Upper lobe of left lung (tissue), 6 donors: ENCODE measurements around the gene KIRREL2. TPM values are rescaled to one million over a fixed set of nuclear protein-coding genes. Genes with fewer than 3 reads are reported as not detected.

ENCODE experiments used
- ATAC-seq, 2 donors: fragments of 200-7000 bp; cut with Tn5 transposase; one replicate each; pipeline ENCODE4 v1.9.1; 2022; ENCODE audit warnings: mild to moderate bottlenecking in 2 of 2, moderate library complexity in 2 of 2; ENCODE audit not compliant: low FRiP score in 2 of 2
- DNase-seq, 2 donors: peaks; one replicate each; pipeline ENCODE4 v3.0.0-alpha.2; 2019 to 2020
- H3K27ac ChIP-seq, 4 donors: fragments of 200-600 bp; sonication (generic); one replicate each; pipeline ENCODE4 v1.5.1; 2016 to 2019
- H3K27me3 ChIP-seq, 4 donors: fragments of 200-600 bp; sonication (generic); one replicate each; pipeline ENCODE4 v1.5.1; 2017 to 2019
- H3K36me3 ChIP-seq, 4 donors: fragments of 200-600 bp; sonication (generic); one replicate each; pipeline ENCODE4 v1.5.1; 2016 to 2019
- H3K4me1 ChIP-seq, 4 donors: fragments of 200-600 bp; sonication (generic); one replicate each; pipeline ENCODE4 v1.5.1; 2018 to 2019
- H3K4me3 ChIP-seq, 4 donors: fragments of 200-600 bp; sonication (generic); one replicate each; pipeline ENCODE4 v1.5.1; 2017 to 2019; ENCODE audit warnings: mild to moderate bottlenecking in 2 of 4, moderate library complexity in 1 of 4
- H3K9me3 ChIP-seq, 4 donors: fragments of 200-600 bp; sonication (generic); one replicate each; pipeline ENCODE4 v1.5.1; 2018 to 2019
- CTCF ChIP-seq, 6 experiments: fragments of 450-650 bp in 4 of 6; fragments of 200-600 bp in 2 of 6; sonication (generic) in 2 of 6; IDR thresholded peaks; one replicate each; pipeline ENCODE4 v1.5.1; 2016 to 2019; ENCODE audit warnings: antibody characterized with exemption in 6 of 6
- EP300 ChIP-seq, 4 donors: sonication (generic); formaldehyde crosslinking; IDR thresholded peaks; one replicate each; pipeline ENCODE4 v1.5.1; 2017; ENCODE audit warnings: antibody characterized with exemption in 4 of 4, control low read depth in 2 of 4
- POLR2A ChIP-seq, 4 donors: fragments of 450-650 bp; IDR thresholded peaks; one replicate each; pipeline ENCODE4 v1.5.1; 2016 to 2017; ENCODE audit warnings: antibody characterized with exemption in 4 of 4, mild to moderate bottlenecking in 2 of 4
- POLR2AphosphoS5 ChIP-seq, 2 donors: sonication (generic); formaldehyde crosslinking; IDR thresholded peaks; one replicate each; pipeline ENCODE4 v1.5.1; 2017; ENCODE audit warnings: antibody characterized with exemption in 2 of 2
- WGBS, 2 donors: methylation state at CpG; one replicate each; pipeline ENCODE4 v1.1.5; 2017 to 2018; 5-methylcytosine and 5-hydroxymethylcytosine counted together
- total RNA-seq, 6 donors: library from RNA; depleted of rRNA in 4 of 6; stranded (reverse); fragments of >200 nt in 4 of 6; gene quantifications; one replicate each; pipeline versions ENCODE4 v1.1.0 to v1.2.1, GENCODE V29; 2016 to 2021
- donor health status: DM: no; HTN: no; CAD: no; lungs with moderate emphysema.
- donor health status: DM: no; HTN: yes; CAD: no; lungs with severe emphysema.

KIRREL2 gene
- under 1 TPM in 1 of 6 donors, not detected in 5; 0.07 TPM for total RNA-seq

DNA sequence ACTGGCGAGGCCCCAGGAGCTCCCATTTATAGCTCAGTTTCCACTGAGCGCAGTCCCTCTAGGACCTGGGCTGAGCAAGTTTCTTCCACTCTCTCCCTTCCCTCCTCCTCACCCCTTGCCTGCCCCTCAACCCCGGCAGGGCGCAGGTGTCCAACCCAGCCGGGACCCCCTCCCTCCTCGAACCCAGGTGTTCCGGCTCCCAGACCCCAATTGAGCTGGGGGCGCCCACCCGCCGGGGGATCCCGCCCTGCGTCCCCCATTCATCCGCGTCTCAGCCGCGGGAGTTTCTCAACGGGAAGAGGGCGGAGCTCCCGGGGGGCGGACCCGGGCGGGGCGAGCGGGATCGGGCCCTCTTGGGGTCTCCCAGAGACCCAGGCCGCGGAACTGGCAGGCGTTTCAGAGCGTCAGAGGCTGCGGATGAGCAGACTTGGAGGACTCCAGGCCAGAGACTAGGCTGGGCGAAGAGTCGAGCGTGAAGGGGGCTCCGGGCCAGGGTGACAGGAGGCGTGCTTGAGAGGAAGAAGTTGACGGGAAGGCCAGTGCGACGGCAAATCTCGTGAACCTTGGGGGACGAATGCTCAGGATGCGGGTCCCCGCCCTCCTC lies at the start of gene KIRREL2:
KIRREL2 (plus strand) TSS at position 366 of the 604 bp plus-strand sequence; CDS start at position 575, 209 bp downstream.
- Histone ChIP-seq H3K4me1 (peaks cover 9 to 23% (median 16%) of the 10 kb centered on the region in 4 donors), H3K9me3 (no peaks in the 10 kb centered on the region), H3K4me3 (peak within 1 kb of the TSS in 3 of 4 donors; percentile 37 to 53 (median 52)), H3K36me3 (no peaks in the 10 kb centered on the region), H3K27ac (no peak within 1 kb of the TSS), H3K27me3 (peaks cover 0 to 41% (median 20%) of the 10 kb centered on the region in 4 donors)
- 1 to 2% methylated on average over 33 to 42 of the region's 42 CpGs for whole genome bisulfite sequencing, 2 donors
- peak in 1 of 2 donors; percentile 37 for ATAC-seq
- no peak for TF ChIP-seq POLR2AphosphoS5 (IDR thresholded peaks at IDR 0.05)
- no peak for TF ChIP-seq EP300 (IDR thresholded peaks at IDR 0.05)
- TF ChIP-seq POLR2A (IDR thresholded peaks at IDR 0.05) = no peak
- TF ChIP-seq CTCF (IDR thresholded peaks at IDR 0.05) = no peak
- DNase-seq = peak in 1 of 2 donors; percentile 88

- no peak for DNase-seq
- no peaks in the 10 kb centered on the region for H3K4me1 ChIP-seq
- no peaks in the 10 kb centered on the region for H3K27me3 ChIP-seq
- no peak for ATAC-seq
- 87 to 91% methylated on average over 5 of the region's 5 CpGs for WGBS, 2 donors
- no peaks in the 10 kb centered on the region for H3K36me3 ChIP-seq
- H3K9me3 ChIP-seq = no peaks in the 10 kb centered on the region
- no peak overlapping the region for H3K27ac ChIP-seq
- no peak overlapping the region for H3K4me3 ChIP-seq
- TF ChIP-seq EP300 (IDR thresholded peaks at IDR 0.05) (no peak), POLR2A (IDR thresholded peaks at IDR 0.05) (no peak), CTCF (IDR thresholded peaks at IDR 0.05) (no peak), POLR2AphosphoS5 (IDR thresholded peaks at IDR 0.05) (no peak)
These were observed 49.1 kb upstream of the KIRREL2 start for GRCh38 chr19:35807633-35808032.

DNA sequence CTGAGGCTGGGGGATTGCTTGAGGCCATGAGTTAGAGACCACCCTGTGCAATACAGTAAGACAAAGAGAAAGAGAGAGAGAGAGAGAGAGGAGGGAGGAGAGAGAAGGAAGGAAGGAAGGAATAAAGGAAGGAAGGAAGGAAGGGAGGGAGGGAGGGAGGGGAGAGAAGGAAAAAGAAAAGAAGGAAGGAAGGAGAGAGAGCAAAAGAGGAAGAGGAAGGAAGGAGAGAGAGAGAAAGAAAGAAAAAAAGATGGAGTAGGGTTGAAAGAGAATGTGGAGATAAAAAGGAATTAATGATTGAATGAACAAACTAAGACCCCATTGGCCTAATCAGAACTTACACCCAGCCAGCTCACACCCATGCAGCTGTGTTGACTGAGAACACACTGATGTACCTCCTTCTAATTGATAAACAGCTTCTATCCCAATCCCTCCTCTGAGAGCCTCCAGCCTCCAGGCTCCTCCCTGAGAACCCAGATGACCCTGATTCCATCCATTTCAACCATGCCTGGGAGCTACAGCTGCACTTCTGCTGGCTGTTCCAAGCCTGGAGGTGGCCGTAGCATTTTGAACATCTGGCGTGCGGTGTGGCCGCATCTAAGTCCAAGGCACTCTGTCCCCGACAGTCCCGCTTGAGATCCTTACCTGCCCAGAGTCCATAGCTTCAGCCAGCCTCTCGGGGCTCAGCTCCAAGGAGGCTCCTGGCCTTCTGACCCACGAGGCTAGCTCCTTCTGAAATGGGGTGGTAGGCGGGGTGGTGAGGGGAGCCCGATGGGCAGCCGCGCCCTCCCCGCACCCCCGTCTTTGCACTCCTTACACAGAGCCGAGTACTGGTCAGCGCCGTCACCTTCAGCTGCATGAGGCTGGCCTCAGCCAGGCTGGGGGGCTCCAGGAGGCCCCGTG lies 45.1 kb upstream of the KIRREL2 start:
- DNase-seq (no peak), ATAC-seq (no peak)
- Histone ChIP-seq H3K4me3 (no peak overlapping the region), H3K9me3 (no peaks in the 10 kb centered on the region), H3K27me3 (no peaks in the 10 kb centered on the region), H3K27ac (no peak overlapping the region), H3K4me1 (no peaks in the 10 kb centered on the region), H3K36me3 (no peaks in the 10 kb centered on the region)
- WGBS, 2 donors = 81 to 95% methylated on average over 8 to 18 of the region's 18 CpGs
- TF ChIP-seq POLR2AphosphoS5 (IDR thresholded peaks at IDR 0.05) = no peak
- no peak for TF ChIP-seq POLR2A (IDR thresholded peaks at IDR 0.05)
- TF ChIP-seq EP300 (IDR thresholded peaks at IDR 0.05) = no peak
- no peak for TF ChIP-seq CTCF (IDR thresholded peaks at IDR 0.05)

DNA sequence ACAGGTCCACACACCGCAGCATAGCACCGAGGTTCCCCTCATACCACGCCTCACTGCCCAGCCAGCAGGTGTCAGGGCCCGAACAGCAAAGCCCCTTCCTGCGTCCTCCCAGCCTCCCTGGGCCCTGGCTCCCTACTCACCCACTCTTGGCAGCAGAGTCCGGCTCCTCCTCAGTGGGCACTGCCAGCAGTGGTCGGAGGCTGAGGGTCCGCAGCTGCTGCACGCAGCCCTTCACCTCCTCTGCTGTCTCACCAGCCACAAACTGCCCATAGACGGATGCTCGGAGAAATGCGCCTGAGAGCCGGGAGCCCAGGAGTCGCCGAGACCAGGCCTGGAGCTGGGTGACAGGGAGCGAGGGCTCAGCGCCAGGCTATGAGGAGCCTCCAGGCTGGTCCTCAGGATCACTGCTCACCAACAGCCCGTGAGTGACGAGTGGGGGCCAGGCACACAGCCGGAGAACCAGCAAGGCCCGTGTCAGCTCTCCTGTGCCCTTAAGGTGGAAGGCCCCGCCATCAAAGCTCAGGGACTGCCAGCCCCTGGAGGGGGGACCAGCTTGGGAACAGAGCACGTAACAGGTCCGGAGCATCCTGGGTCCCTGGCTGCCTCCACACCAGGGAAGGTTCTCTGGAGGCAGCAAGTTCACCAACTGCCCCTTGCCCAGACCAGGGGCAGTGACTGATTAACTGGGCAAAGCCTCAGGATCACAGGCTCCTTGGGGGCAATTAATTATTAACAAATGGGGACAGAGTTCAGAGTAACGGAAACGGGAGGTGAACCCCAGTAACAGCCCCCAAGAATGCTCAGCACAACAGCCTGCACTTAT lies 44.3 kb upstream of the KIRREL2 start, which contains the start of gene PRODH2:
PRODH2 (minus strand) TSS at position 626 of the 823 bp plus-strand sequence; CDS start at position 586, 40 bp downstream.
- no peaks in the 10 kb centered on the region for H3K36me3 ChIP-seq
- TF ChIP-seq POLR2A (IDR thresholded peaks at IDR 0.05) (no peak), CTCF (IDR thresholded peaks at IDR 0.05) (no peak), POLR2AphosphoS5 (IDR thresholded peaks at IDR 0.05) (no peak), EP300 (IDR thresholded peaks at IDR 0.05) (no peak)
- DNase-seq = peak in 1 of 2 donors; percentile 65
- 76 to 80% methylated on average over 8 to 26 of the region's 26 CpGs for WGBS, 2 donors
- no peak within 1 kb of the TSS for H3K4me3 ChIP-seq
- no peaks in the 10 kb centered on the region for H3K4me1 ChIP-seq
- no peaks in the 10 kb centered on the region for H3K9me3 ChIP-seq
- H3K27me3 ChIP-seq = no peaks in the 10 kb centered on the region
- no peak within 1 kb of the TSS for H3K27ac ChIP-seq
- peak in 1 of 2 donors; percentile 54 for ATAC-seq
